Endodermal cell (in vitro differentiated cells): ENCODE data around the gene ACP7. TPM values are rescaled to one million over a fixed set of nuclear protein-coding genes. Genes with fewer than 3 reads are reported as not detected.
"Not testable (repeated sequence)": the region's sequence is repeated elsewhere in the genome, so short reads cannot be mapped to it uniquely, and the experiment has no call there.

Source experiments
- DNase-seq: peaks from one replicate; pipeline ENCODE4 v3.0.0-alpha.2; 2017
- H3K27ac ChIP-seq: 2 replicates; pipeline ENCODE4 v1.5.1; 2013; ENCODE audit warnings: mild to moderate bottlenecking, low read depth, low read length, moderate library complexity
- H3K27me3 ChIP-seq: 2 replicates; pipeline ENCODE4 v1.6.1; 2013; ENCODE audit warnings: mild to moderate bottlenecking, low read length, moderate library complexity; ENCODE audit not compliant: insufficient read depth, control insufficient read depth, poor library complexity, severe bottlenecking
- H3K36me3 ChIP-seq: 2 replicates; pipeline ENCODE4 v1.7.0; 2013; ENCODE audit warnings: mild to moderate bottlenecking, low read length, moderate library complexity; ENCODE audit not compliant: control insufficient read depth, insufficient read depth
- H3K4me1 ChIP-seq: one replicate; pipeline ENCODE4 v1.7.0; 2013; ENCODE audit warnings: low read length; ENCODE audit not compliant: control insufficient read depth, insufficient read depth
- H3K4me3 ChIP-seq: 2 replicates; pipeline ENCODE4 v1.5.1; 2013; ENCODE audit warnings: mild to moderate bottlenecking, low read length, moderate library complexity
- H3K9ac ChIP-seq: 2 replicates; pipeline ENCODE4 v1.6.1; 2013; ENCODE audit warnings: mild to moderate bottlenecking, low read length, moderate library complexity; ENCODE audit not compliant: poor library complexity, severe bottlenecking; ENCODE audit errors: extremely low read depth
- H3K9me3 ChIP-seq: 2 replicates; pipeline ENCODE4 v1.6.1; 2013; ENCODE audit warnings: mild to moderate bottlenecking, low read length, moderate library complexity; ENCODE audit not compliant: control insufficient read depth
- H3K27ac Mint-ChIP-seq: 2 replicates; pipeline ENCODE4 v1.8.0; 2020; ENCODE audit warnings: mixed read lengths
- H3K27me3 Mint-ChIP-seq: 2 replicates; pipeline ENCODE4 v1.8.0; 2021; ENCODE audit warnings: mild to moderate bottlenecking, mixed read lengths; ENCODE audit not compliant: insufficient read depth
- H3K36me3 Mint-ChIP-seq: 2 replicates; pipeline ENCODE4 v1.8.0; 2020; ENCODE audit warnings: low read depth, mixed read lengths
- H3K4me1 Mint-ChIP-seq: 2 replicates; pipeline ENCODE4 v1.8.0; 2020; ENCODE audit warnings: mixed read lengths
- H3K4me3 Mint-ChIP-seq: 2 replicates; pipeline ENCODE4 v1.8.0; 2020; ENCODE audit warnings: mild to moderate bottlenecking, moderate library complexity, mixed read lengths
- H3K9me3 Mint-ChIP-seq: 2 replicates; pipeline ENCODE4 v1.8.0; 2020; ENCODE audit warnings: mild to moderate bottlenecking, mixed read lengths
- CTCF ChIP-seq: fragments of 200-600 bp; sonication (generic); conservative IDR thresholded peaks from 2 replicates; pipeline ENCODE4 v1.5.0; 2021; ENCODE audit warnings: antibody characterized with exemption, mild to moderate bottlenecking
- WGBS, 2 experiments: methylation state at CpG; one replicate each; pipeline versions ENCODE4 v1.1.5 to v1.1.7; 2013; ENCODE audit warnings: missing lambda C conversion rate in 2 of 2, mixed read lengths in 1 of 2; ENCODE audit not compliant: insufficient coverage in 1 of 2, insufficient read length in 1 of 2; 5-methylcytosine and 5-hydroxymethylcytosine counted together
- total RNA-seq, 2 donors: library from RNA; stranded (reverse); fragmentation: NEBNext Ultra II Directional in 1 of 2; extraction: Animal tissue kit (Norgen Biotek cat#: 25700) in 1 of 2; gene quantifications; 2 replicates in 1 of 2; 3 replicates in 1 of 2; pipeline ENCODE4 v1.2.1, GENCODE V29; 2021

Gene ACP7
- total RNA-seq, 2 donors from 2014 or later, result 0.29 TPM; not detected in 1

- Mint-ChIP-seq H3K27me3 (peaks cover 67% of the 10 kb centered on the region), H3K27ac (no peak overlapping the region), H3K36me3 (no peaks in the 10 kb centered on the region), H3K4me1 (peaks cover 8% of the 10 kb centered on the region), H3K9me3 (no peaks in the 10 kb centered on the region), H3K4me3 (no peak overlapping the region)
- TF ChIP-seq CTCF, result no peak
- DNase-seq, result no peak
- H3K27me3 ChIP-seq, result peaks cover 51% of the 10 kb centered on the region
- no peaks in the 10 kb centered on the region for H3K36me3 ChIP-seq
- no peaks in the 10 kb centered on the region for H3K9me3 ChIP-seq
- no peak overlapping the region for H3K27ac ChIP-seq
- H3K4me1 ChIP-seq, result no peaks in the 10 kb centered on the region
- WGBS, 2 experiments, result 91 to 100% methylated on average over 1 to 8 of the region's 8 CpGs
- H3K9ac ChIP-seq, result no peak overlapping the region
- H3K4me3 ChIP-seq, result no peak overlapping the region
Observed at GRCh38 chr19:39085392-39085791, 1.2 kb downstream of the ACP7 start.

- Histone ChIP-seq H3K27ac (no peak overlapping the region), H3K36me3 (no peaks in the 10 kb centered on the region), H3K4me1 (no peaks in the 10 kb centered on the region), H3K4me3 (no peak overlapping the region), H3K9ac (no peak overlapping the region), H3K27me3 (peaks cover 45% of the 10 kb centered on the region), H3K9me3 (no peaks in the 10 kb centered on the region)
- Mint-ChIP-seq H3K36me3 (no peaks in the 10 kb centered on the region), H3K4me1 (peaks cover 8% of the 10 kb centered on the region), H3K27ac (no peak overlapping the region), H3K4me3 (no peak overlapping the region), H3K27me3 (peaks cover 60% of the 10 kb centered on the region), H3K9me3 (no peaks in the 10 kb centered on the region)
- 74 to 100% methylated on average over 2 to 3 of the region's 4 CpGs for WGBS, 2 experiments
- no peak for TF ChIP-seq CTCF
- DNase-seq, result no peak
Observed at GRCh38 chr19:39086386-39086785, 2.2 kb downstream of the ACP7 start.

DNA sequence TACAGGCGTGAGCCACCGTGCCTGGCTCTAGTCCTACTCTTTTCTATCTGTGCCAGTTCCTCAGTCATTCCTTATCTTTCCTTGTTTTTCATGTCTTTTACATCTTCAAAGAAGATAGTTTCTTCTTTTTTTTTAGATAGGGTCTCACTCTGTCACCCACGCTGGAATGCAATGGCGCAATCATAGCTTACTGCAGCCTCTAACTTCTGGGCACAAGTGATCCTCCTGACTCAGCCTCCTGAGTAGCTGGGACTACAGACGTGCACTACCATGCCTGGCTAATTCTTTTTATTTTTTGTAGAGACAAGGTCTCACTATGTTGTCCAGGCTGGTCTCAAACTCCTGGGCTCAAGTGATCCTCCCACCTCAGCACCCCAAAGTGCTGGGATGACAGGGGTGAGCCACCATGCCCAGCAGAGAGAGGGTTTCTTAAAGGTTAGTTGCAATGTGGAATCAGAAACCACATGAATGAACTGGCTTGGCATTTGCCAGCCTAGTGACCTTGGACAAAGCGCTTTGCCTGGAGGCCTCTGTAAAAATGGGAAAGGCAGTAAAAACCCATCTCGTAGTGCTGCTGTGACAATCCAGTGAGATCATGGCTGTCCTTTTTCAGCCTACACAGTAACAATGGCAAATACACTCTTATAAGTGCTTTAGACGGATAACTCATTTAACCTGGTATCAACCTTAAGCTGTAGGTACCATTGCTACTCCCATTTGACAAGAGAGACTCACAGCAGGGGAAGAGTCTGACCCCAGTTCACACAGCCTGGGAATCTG, 3.9 kb downstream of the ACP7 start:
- Histone ChIP-seq H3K27ac (no peak overlapping the region), H3K9ac (no peak overlapping the region), H3K4me1 (no peaks in the 10 kb centered on the region), H3K27me3 (peaks cover 34% of the 10 kb centered on the region), H3K9me3 (no peaks in the 10 kb centered on the region), H3K4me3 (no peak overlapping the region), H3K36me3 (no peaks in the 10 kb centered on the region)
- TF ChIP-seq CTCF, result no peak
- Mint-ChIP-seq H3K4me3 (no peak overlapping the region), H3K27me3 (peaks cover 52% of the 10 kb centered on the region), H3K27ac (no peak overlapping the region), H3K36me3 (no peaks in the 10 kb centered on the region), H3K4me1 (peaks cover 8% of the 10 kb centered on the region), H3K9me3 (no peaks in the 10 kb centered on the region)
- no peak for DNase-seq
- WGBS, 2 experiments, result 81 to 85% methylated on average over 8 of the region's 8 CpGs

GRCh38 chr19:39090016-39090415, 5.8 kb downstream of the ACP7 start:
- not testable (repeated sequence) for H3K9me3 ChIP-seq, H3K27ac ChIP-seq, H3K4me3 ChIP-seq, H3K4me3 Mint-ChIP-seq, H3K9ac ChIP-seq, DNase-seq, H3K9me3 Mint-ChIP-seq, H3K36me3 ChIP-seq, H3K4me1 Mint-ChIP-seq, H3K27ac Mint-ChIP-seq, H3K36me3 Mint-ChIP-seq, H3K4me1 ChIP-seq
- peaks cover 16% of the 10 kb centered on the region for H3K27me3 ChIP-seq
- 86 to 94% methylated on average over 5 to 7 of the region's 8 CpGs for WGBS, 2 experiments
- peaks cover 46% of the 10 kb centered on the region for H3K27me3 Mint-ChIP-seq
